Astrocyte (in vitro differentiated cells and primary cell): ENCODE data around the gene AMOTL1. TPM values are rescaled to one million over a fixed set of nuclear protein-coding genes. Genes with fewer than 3 reads are reported as not detected.

ENCODE experiments used
- DNase-seq: peaks from one replicate; pipeline ENCODE4 v3.0.0-alpha.2; 2010; ENCODE audit warnings: low read depth
- FAIRE-seq: peaks from 2 replicates; lab custom pipeline; 2011; peaks lifted over from hg19 to GRCh38; lab: Jason Lieb, UNC
- H2AFZ ChIP-seq: 2 replicates; pipeline ENCODE4 v1.6.0; 2012; ENCODE audit warnings: low read depth, low read length, inconsistent platforms
- H3K27ac ChIP-seq: 2 replicates; pipeline ENCODE4 v1.5.1; 2011; ENCODE audit warnings: low read depth, low read length, inconsistent platforms
- H3K27me3 ChIP-seq: 2 replicates; pipeline ENCODE4 v1.6.0; 2011; ENCODE audit warnings: low read length, inconsistent platforms; ENCODE audit not compliant: insufficient read depth
- H3K36me3 ChIP-seq: 2 replicates; pipeline ENCODE4 v1.5.1; 2011; ENCODE audit warnings: low read length, inconsistent platforms; ENCODE audit not compliant: insufficient read depth
- H3K4me1 ChIP-seq: 2 replicates; pipeline ENCODE4 v1.5.1; 2011; ENCODE audit warnings: low read length, inconsistent platforms; ENCODE audit not compliant: insufficient read depth
- H3K4me2 ChIP-seq: 2 replicates; pipeline ENCODE4 v1.6.0; 2012; ENCODE audit warnings: low read length, inconsistent platforms
- H3K4me3 ChIP-seq: 2 replicates; pipeline ENCODE4 v1.5.1; 2011; ENCODE audit warnings: low read depth, mild to moderate bottlenecking, low read length, inconsistent platforms; ENCODE audit not compliant: insufficient read depth
- H3K79me2 ChIP-seq: 2 replicates; pipeline ENCODE4 v1.6.0; 2012; ENCODE audit warnings: mild to moderate bottlenecking, low read length, inconsistent platforms; ENCODE audit not compliant: insufficient read depth
- H3K9ac ChIP-seq: 2 replicates; pipeline ENCODE4 v1.6.0; 2012; ENCODE audit warnings: mild to moderate bottlenecking, low read length, inconsistent platforms
- H3K9me3 ChIP-seq: 2 replicates; pipeline ENCODE4 v1.5.1; 2012; ENCODE audit warnings: low read depth, mild to moderate bottlenecking, low read length, inconsistent platforms; ENCODE audit not compliant: insufficient read depth
- H4K20me1 ChIP-seq: 2 replicates; pipeline ENCODE4 v1.6.0; 2012; ENCODE audit warnings: low read length, inconsistent platforms; ENCODE audit not compliant: insufficient read depth
- H3K27ac Mint-ChIP-seq: one replicate; pipeline ENCODE4 v1.8.0; 2021; ENCODE audit warnings: mild to moderate bottlenecking, mixed read lengths; ENCODE audit not compliant: unreplicated experiment
- H3K27me3 Mint-ChIP-seq: one replicate; pipeline ENCODE4 v1.8.0; 2021; ENCODE audit warnings: low read depth, mixed read lengths; ENCODE audit not compliant: unreplicated experiment
- H3K36me3 Mint-ChIP-seq: one replicate; pipeline ENCODE4 v1.8.0; 2021; ENCODE audit warnings: low read depth, mixed read lengths; ENCODE audit not compliant: unreplicated experiment
- H3K4me1 Mint-ChIP-seq: one replicate; pipeline ENCODE4 v1.8.0; 2021; ENCODE audit warnings: low read depth, mixed read lengths; ENCODE audit not compliant: unreplicated experiment
- H3K4me3 Mint-ChIP-seq: one replicate; pipeline ENCODE4 v1.8.0; 2021; ENCODE audit warnings: mild to moderate bottlenecking, moderate library complexity, mixed read lengths; ENCODE audit not compliant: unreplicated experiment
- H3K9me3 Mint-ChIP-seq: one replicate; pipeline ENCODE4 v1.8.0; 2021; ENCODE audit warnings: mild to moderate bottlenecking, mixed read lengths; ENCODE audit not compliant: unreplicated experiment
- CTCF ChIP-seq: IDR thresholded peaks from 2 replicates; pipeline ENCODE4 v1.5.1; 2011; ENCODE audit warnings: low read depth, mild to moderate bottlenecking, inconsistent platforms, low read length, moderate library complexity; ENCODE audit not compliant: insufficient read depth
- EZH2 ChIP-seq: IDR thresholded peaks from 2 replicates; pipeline ENCODE4 v1.6.1; 2012; ENCODE audit warnings: mild to moderate bottlenecking, low read length, inconsistent platforms; ENCODE audit not compliant: insufficient read depth
- total RNA-seq: library from RNA; stranded (reverse); gene quantifications from 2 replicates; pipeline ENCODE4 v1.2.1, GENCODE V29; 2021

The AMOTL1 gene
- total RNA-seq, 1 donor from 2014 or later: 47.8 TPM

- Histone ChIP-seq H3K79me2 (peaks cover 4% of the 10 kb centered on the region), H3K36me3 (peaks cover 13% of the 10 kb centered on the region), H2AFZ (no peak overlapping the region), H3K9me3 (no peaks in the 10 kb centered on the region), H3K4me1 (peaks cover 20% of the 10 kb centered on the region), H3K4me2 (no peak overlapping the region), H3K27ac (no peak overlapping the region), H3K4me3 (no peak overlapping the region), H4K20me1 (no peaks in the 10 kb centered on the region), H3K27me3 (no peaks in the 10 kb centered on the region), H3K9ac (no peak overlapping the region)
- Mint-ChIP-seq H3K9me3 (peaks cover 10% of the 10 kb centered on the region), H3K4me1 (peaks cover 2% of the 10 kb centered on the region), H3K27ac (no peak overlapping the region), H3K36me3 (peaks cover 42% of the 10 kb centered on the region), H3K4me3 (no peak overlapping the region), H3K27me3 (no peaks in the 10 kb centered on the region)
- no peak for FAIRE-seq
- no peak for TF ChIP-seq CTCF
- no peak for TF ChIP-seq EZH2
- no peak for DNase-seq
Observed at GRCh38 chr11:94883878-94884277, 115.7 kb downstream of the AMOTL1 start.

- TF ChIP-seq CTCF: no peak
- no peak for TF ChIP-seq EZH2
- Histone ChIP-seq H3K9ac (no peak overlapping the region), H3K79me2 (peaks cover 4% of the 10 kb centered on the region), H3K27ac (no peak overlapping the region), H3K27me3 (no peaks in the 10 kb centered on the region), H3K4me3 (no peak overlapping the region), H3K4me1 (peaks cover 20% of the 10 kb centered on the region), H3K9me3 (no peaks in the 10 kb centered on the region), H3K36me3 (peaks cover 9% of the 10 kb centered on the region), H2AFZ (no peak overlapping the region), H3K4me2 (no peak overlapping the region), H4K20me1 (no peaks in the 10 kb centered on the region)
- Mint-ChIP-seq H3K27ac (no peak overlapping the region), H3K9me3 (peaks cover 10% of the 10 kb centered on the region), H3K4me1 (peaks cover 2% of the 10 kb centered on the region), H3K27me3 (no peaks in the 10 kb centered on the region), H3K4me3 (no peak overlapping the region), H3K36me3 (peaks cover 41% of the 10 kb centered on the region)
- FAIRE-seq (no peak), DNase-seq (no peak)
Observed at GRCh38 chr11:94884376-94884775, 116.2 kb downstream of the AMOTL1 start.

- Histone ChIP-seq H3K36me3 (peaks cover 8% of the 10 kb centered on the region), H3K4me3 (no peak overlapping the region), H3K27ac (no peak overlapping the region), H3K27me3 (no peaks in the 10 kb centered on the region), H4K20me1 (no peaks in the 10 kb centered on the region), H3K4me2 (peak overlapping the region; percentile 25), H2AFZ (no peak overlapping the region), H3K4me1 (peaks cover 15% of the 10 kb centered on the region), H3K79me2 (peaks cover 6% of the 10 kb centered on the region), H3K9ac (no peak overlapping the region), H3K9me3 (no peaks in the 10 kb centered on the region)
- H3K4me1 Mint-ChIP-seq: peaks cover 2% of the 10 kb centered on the region
- TF ChIP-seq CTCF (no peak), EZH2 (no peak)
- no peak overlapping the region for H3K4me3 Mint-ChIP-seq
- peaks cover 10% of the 10 kb centered on the region for H3K9me3 Mint-ChIP-seq
- H3K36me3 Mint-ChIP-seq: peaks cover 38% of the 10 kb centered on the region
- no peak overlapping the region for H3K27ac Mint-ChIP-seq
- DNase-seq (peak; percentile 74), FAIRE-seq (no peak)
- no peaks in the 10 kb centered on the region for H3K27me3 Mint-ChIP-seq
Observed at GRCh38 chr11:94885133-94885532, 117.0 kb downstream of the AMOTL1 start.
